K562 (cell line): Measurements from ENCODE around the gene KCTD21. TPM values are rescaled to one million over a fixed set of nuclear protein-coding genes. Genes with fewer than 3 reads are reported as not detected.

Experiments used
- BCOR ChIP-seq: fragments of 450-650 bp; IDR thresholded peaks from 2 replicates; pipeline ENCODE4 v1.6.1; 2016
- CGGBP1 ChIP-seq: fragments of 250-450 bp; sonication (Bioruptor Pico); IDR thresholded peaks from 2 replicates; pipeline ENCODE4 v1.9.0; 2021; ENCODE audit warnings: mild to moderate bottlenecking
- DACH1 ChIP-seq: fragments of 450-650 bp; IDR thresholded peaks from 2 replicates; pipeline ENCODE4 v1.6.1; 2018; ENCODE audit not compliant: partially characterized antibody
- DMBX1 ChIP-seq: fragments of 250-450 bp; sonication (Bioruptor Pico); IDR thresholded peaks from 2 replicates; pipeline ENCODE4 v1.8.0; 2022; ENCODE audit warnings: inconsistent platforms, mild to moderate bottlenecking, moderate library complexity, borderline replicate concordance
- FOXK1 ChIP-seq: sonication (generic); formaldehyde crosslinking; IDR thresholded peaks from 2 replicates; pipeline ENCODE4 v1.8.0; 2022; ENCODE audit warnings: missing genetic modification reagents, mild to moderate bottlenecking, borderline replicate concordance
- HDAC6 ChIP-seq: IDR thresholded peaks from 2 replicates; pipeline ENCODE4 v1.6.1; 2012; ENCODE audit warnings: low read depth, mild to moderate bottlenecking, control low read depth, inconsistent platforms, low read length, moderate library complexity
- NCOR1 ChIP-seq: fragments of 450-650 bp; IDR thresholded peaks from 2 replicates; pipeline ENCODE4 v1.6.1; 2016; ENCODE audit warnings: mild to moderate bottlenecking, moderate library complexity
- NKRF ChIP-seq: fragments of 450-650 bp; IDR thresholded peaks from 2 replicates; pipeline ENCODE4 v1.6.1; 2016; ENCODE audit warnings: borderline replicate concordance
- RCOR1 ChIP-seq, 2 experiments: IDR thresholded peaks; 2 replicates each; pipeline ENCODE4 v1.6.1; 2012; ENCODE audit warnings: low read depth in 2 of 2, low read length in 2 of 2, borderline replicate concordance in 1 of 2, improper control_type of control experiment in 1 of 2
- SMAD3 ChIP-seq: fragments of 450-650 bp; formaldehyde crosslinking; conservative IDR thresholded peaks from 2 replicates; pipeline ENCODE4 v1.4.0; 2020; ENCODE audit warnings: mild to moderate bottlenecking
- SMC3 ChIP-seq: conservative IDR thresholded peaks from 2 replicates; pipeline ENCODE4 v1.6.1; 2011; ENCODE audit warnings: low read depth, low read length, improper control_type of control experiment; ENCODE audit not compliant: insufficient read depth
- ZBTB43 ChIP-seq: sonication (generic); formaldehyde crosslinking; IDR thresholded peaks from 2 replicates; pipeline ENCODE4 v1.8.0; 2023; ENCODE audit warnings: mild to moderate bottlenecking, missing genetic modification reagents
- polyA plus RNA-seq, 8 experiments: library from polyadenylated mRNA; depleted of rRNA in 4 of 8; stranded (reverse) in 5 of 8; unstranded in 3 of 8; fragments of >200 nt; fragmentation: Nextera tagmentation in 2 of 8; fragmentation: Illumina TruSeq in 1 of 8; extraction: Ambion mirVana in 2 of 8; extraction: Trizol in 1 of 8; gene quantifications; 2 replicates each; pipeline versions ENCODE4 v1.2.1 to v1.2.3, GENCODE V29; 2011 to 2014; ENCODE audit warnings: inconsistent platforms in 1 of 8, missing spikeins in 1 of 8
- total RNA-seq, 7 experiments: library from RNA; depleted of rRNA in 6 of 7; stranded (reverse); fragments of >200 nt in 6 of 7; fragmentation: Illumina TruSeq in 2 of 7; extraction: Trizol in 2 of 7; gene quantifications; 2 replicates each; pipeline versions ENCODE4 v1.2.1 to v1.2.3, GENCODE V29; 2011 to 2021; ENCODE audit warnings: low replicate concordance in 1 of 7
- TF ChIP-seq, protein P1 (sequence below): fragments of 450-650 bp; IDR thresholded peaks from 2 replicates; pipeline ENCODE4 v1.6.1; 2017; ENCODE audit warnings: antibody characterized with exemption, mild to moderate bottlenecking
- TF ChIP-seq, protein P2 (sequence below): fragments of 450-650 bp; IDR thresholded peaks from 2 replicates; pipeline ENCODE4 v1.6.1; 2018; ENCODE audit not compliant: partially characterized antibody

Gene KCTD21
- total and polyA plus RNA-seq, 9 of the 15 experiments (the other 6 are each of a cell fraction or from before 2014, with no cell fraction given), result 0.34 to 5.4 (median 1.9) TPM

- TF ChIP-seq NKRF (peak; percentile 90), RCOR1 (IDR thresholded peaks at IDR 0.05; ENCODE audit: borderline replicate concordance in 1 of 2, low read depth in 2 of 2, low read length in 2 of 2) (peak; percentile 87 to 97), NCOR1 (no peak), DACH1 (peak; percentile 65), ZBTB43 (no peak), SMAD3 (CRISPR knock-in tag) (no peak), DMBX1 (CRISPR knock-in tag) (peak; percentile 84), HDAC6 (no peak), CGGBP1 (no peak), BCOR (peak; percentile 100), FOXK1 (peak; percentile 76; the same call in 1 of the 2 replicates), SMC3 (no peak)
- TF ChIP-seq, protein P1, sequence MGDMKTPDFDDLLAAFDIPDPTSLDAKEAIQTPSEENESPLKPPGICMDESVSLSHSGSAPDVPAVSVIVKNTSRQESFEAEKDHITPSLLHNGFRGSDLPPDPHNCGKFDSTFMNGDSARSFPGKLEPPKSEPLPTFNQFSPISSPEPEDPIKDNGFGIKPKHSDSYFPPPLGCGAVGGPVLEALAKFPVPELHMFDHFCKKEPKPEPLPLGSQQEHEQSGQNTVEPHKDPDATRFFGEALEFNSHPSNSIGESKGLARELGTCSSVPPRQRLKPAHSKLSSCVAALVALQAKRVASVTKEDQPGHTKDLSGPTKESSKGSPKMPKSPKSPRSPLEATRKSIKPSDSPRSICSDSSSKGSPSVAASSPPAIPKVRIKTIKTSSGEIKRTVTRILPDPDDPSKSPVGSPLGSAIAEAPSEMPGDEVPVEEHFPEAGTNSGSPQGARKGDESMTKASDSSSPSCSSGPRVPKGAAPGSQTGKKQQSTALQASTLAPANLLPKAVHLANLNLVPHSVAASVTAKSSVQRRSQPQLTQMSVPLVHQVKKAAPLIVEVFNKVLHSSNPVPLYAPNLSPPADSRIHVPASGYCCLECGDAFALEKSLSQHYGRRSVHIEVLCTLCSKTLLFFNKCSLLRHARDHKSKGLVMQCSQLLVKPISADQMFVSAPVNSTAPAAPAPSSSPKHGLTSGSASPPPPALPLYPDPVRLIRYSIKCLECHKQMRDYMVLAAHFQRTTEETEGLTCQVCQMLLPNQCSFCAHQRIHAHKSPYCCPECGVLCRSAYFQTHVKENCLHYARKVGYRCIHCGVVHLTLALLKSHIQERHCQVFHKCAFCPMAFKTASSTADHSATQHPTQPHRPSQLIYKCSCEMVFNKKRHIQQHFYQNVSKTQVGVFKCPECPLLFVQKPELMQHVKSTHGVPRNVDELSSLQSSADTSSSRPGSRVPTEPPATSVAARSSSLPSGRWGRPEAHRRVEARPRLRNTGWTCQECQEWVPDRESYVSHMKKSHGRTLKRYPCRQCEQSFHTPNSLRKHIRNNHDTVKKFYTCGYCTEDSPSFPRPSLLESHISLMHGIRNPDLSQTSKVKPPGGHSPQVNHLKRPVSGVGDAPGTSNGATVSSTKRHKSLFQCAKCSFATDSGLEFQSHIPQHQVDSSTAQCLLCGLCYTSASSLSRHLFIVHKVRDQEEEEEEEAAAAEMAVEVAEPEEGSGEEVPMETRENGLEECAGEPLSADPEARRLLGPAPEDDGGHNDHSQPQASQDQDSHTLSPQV, result peak; percentile 70; the same call in 1 of the 2 replicates
- TF ChIP-seq, protein P2, sequence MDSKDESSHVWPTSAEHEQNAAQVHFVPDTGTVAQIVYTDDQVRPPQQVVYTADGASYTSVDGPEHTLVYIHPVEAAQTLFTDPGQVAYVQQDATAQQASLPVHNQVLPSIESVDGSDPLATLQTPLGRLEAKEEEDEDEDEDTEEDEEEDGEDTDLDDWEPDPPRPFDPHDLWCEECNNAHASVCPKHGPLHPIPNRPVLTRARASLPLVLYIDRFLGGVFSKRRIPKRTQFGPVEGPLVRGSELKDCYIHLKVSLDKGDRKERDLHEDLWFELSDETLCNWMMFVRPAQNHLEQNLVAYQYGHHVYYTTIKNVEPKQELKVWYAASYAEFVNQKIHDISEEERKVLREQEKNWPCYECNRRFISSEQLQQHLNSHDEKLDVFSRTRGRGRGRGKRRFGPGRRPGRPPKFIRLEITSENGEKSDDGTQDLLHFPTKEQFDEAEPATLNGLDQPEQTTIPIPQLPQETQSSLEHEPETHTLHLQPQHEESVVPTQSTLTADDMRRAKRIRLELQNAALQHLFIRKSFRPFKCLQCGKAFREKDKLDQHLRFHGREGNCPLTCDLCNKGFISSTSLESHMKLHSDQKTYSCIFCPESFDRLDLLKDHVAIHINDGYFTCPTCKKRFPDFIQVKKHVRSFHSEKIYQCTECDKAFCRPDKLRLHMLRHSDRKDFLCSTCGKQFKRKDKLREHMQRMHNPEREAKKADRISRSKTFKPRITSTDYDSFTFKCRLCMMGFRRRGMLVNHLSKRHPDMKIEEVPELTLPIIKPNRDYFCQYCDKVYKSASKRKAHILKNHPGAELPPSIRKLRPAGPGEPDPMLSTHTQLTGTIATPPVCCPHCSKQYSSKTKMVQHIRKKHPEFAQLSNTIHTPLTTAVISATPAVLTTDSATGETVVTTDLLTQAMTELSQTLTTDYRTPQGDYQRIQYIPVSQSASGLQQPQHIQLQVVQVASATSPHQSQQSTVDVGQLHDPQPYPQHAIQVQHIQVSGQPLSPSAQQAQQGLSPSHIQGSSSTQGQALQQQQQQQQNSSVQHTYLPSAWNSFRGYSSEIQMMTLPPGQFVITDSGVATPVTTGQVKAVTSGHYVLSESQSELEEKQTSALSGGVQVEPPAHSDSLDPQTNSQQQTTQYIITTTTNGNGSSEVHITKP, result peak; percentile 25
Observed at GRCh38 chr11:78188286-78189173, at the start of gene KCTD21, which contains the start of gene USP35 (continued).
